Measurements from ENCODE around the gene TTC3. TPM values are rescaled to one million over a fixed set of nuclear protein-coding genes. Genes with fewer than 3 reads are reported as not detected.

Gene TTC3
- total and polyA plus RNA-seq, 9 of the 15 experiments (the other 6 are each of a cell fraction or from before 2014, with no cell fraction given) = 17.5 to 92.0 (median 59.5) TPM

DNA sequence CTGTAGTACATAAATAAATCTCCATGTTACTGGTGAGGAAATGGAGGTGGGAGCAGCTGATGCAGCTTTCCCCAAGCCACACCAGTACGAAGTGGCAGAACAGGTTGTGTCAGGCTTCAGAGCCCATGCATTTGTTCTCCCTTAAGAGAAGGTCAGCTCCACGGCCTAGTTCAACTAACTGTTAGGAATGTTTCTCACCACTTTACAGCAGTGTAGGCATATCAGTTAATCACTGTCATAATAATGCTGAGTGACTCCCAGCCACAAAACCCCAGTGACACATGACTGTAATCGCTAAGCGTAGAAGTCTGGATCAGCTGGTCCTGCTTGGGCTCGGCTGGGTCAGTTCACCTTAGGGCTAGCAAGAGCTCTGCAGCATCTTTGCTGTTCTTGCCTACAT lies 103.7 kb downstream of the TTC3 start:
- Histone ChIP-seq H4K20me1 (replicated peaks; ENCODE audit: control insufficient read depth, insufficient read depth, low read length) (no peaks in the 10 kb centered on the region), H3K27me3 (ENCODE audit: control insufficient read depth in 2 of 2, insufficient read depth in 2 of 2, low read length in 2 of 2) (no peaks in the 10 kb centered on the region), H3K4me2 (ENCODE audit: insufficient read depth, low read length) (no peak overlapping the region), H3K4me1 (replicated peaks in 1 of 2; ENCODE audit: control insufficient read depth in 2 of 2, insufficient read depth in 2 of 2, low read length in 2 of 2) (no peaks in the 10 kb centered on the region), H3K79me2 (ENCODE audit: control insufficient read depth, insufficient read depth, low read length) (no peaks in the 10 kb centered on the region), H3K27ac (ENCODE audit: extremely low read depth, low read depth, low read length) (no peak overlapping the region), H3K9me1 (ENCODE audit: control insufficient read depth, insufficient read depth, low read length) (no peaks in the 10 kb centered on the region), H2AFZ (ENCODE audit: low read depth, low read length) (no peak overlapping the region), H3K4me3 (no peak overlapping the region), H3K9ac (ENCODE audit: insufficient read depth in 1 of 2, low read depth in 2 of 2, low read length in 2 of 2) (no peak overlapping the region), H3K36me3 (ENCODE audit: control insufficient read depth, insufficient read depth, low read length) (peaks cover 71% of the 10 kb centered on the region), H3K9me3 (replicated peaks; ENCODE audit: control insufficient read depth, insufficient read depth, low read depth, low read length) (no peaks in the 10 kb centered on the region)
- in situ Hi-C loops (cut with MboI) (no loop called here), intact Hi-C loops (cut with micrococcal nuclease) (no loop called here)
- WGBS (ENCODE audit: insufficient coverage, low coverage, missing lambda C conversion rate) = 66% methylated on average over 5 of the region's 5 CpGs
- no peak for FAIRE-seq
- CTCF ChIA-PET (ENCODE audit: low intra/inter-chr PET ratio) = no interaction called here
- peak; percentile 60 for ATAC-seq
- no TSS peak for BruUV-seq (replicated peaks)
- peak in 1 of 4 experiments; percentile 16 for DNase-seq (ENCODE audit: extremely low read depth in 1 of 4, low spot score in 3 of 4)
- POLR2A ChIA-PET = interaction anchor here (0.6 to 1.2 kb wide), 2 partner anchors 10 to 23 kb away, joined by 3 read pairs; no protein-coding TSS in a partner anchor
- TF ChIP-seq DDX20 (tag; IDR thresholded peaks at IDR 0.05; ENCODE audit: low read depth) = no peak
- 0 out of 2 replicates have a peak, but pooled peaks have one; percentile 34 for TF ChIP-seq NFE2 (IDR thresholded peaks at IDR 0.05; ENCODE audit: low read depth)
- no peak for TF ChIP-seq SMARCA4 (IDR thresholded peaks at IDR 0.05)
- TF ChIP-seq ZNF507 (tag; conservative IDR thresholded peaks at IDR 0.05) = no peak
- no peak for TF ChIP-seq ZBTB1 (CRISPR knock-in tag; IDR thresholded peaks at IDR 0.05; ENCODE audit: borderline replicate concordance, low read depth)
- TF ChIP-seq HCFC1 (IDR thresholded peaks at IDR 0.05; ENCODE audit: low read depth, low read length) = no peak
- TF ChIP-seq LCOR (CRISPR knock-in tag; IDR thresholded peaks at IDR 0.05) = no peak
- peak; percentile 59 for TF ChIP-seq DACH1 (IDR thresholded peaks at IDR 0.05; ENCODE audit: partially characterized antibody)
- TF ChIP-seq, protein P1, sequence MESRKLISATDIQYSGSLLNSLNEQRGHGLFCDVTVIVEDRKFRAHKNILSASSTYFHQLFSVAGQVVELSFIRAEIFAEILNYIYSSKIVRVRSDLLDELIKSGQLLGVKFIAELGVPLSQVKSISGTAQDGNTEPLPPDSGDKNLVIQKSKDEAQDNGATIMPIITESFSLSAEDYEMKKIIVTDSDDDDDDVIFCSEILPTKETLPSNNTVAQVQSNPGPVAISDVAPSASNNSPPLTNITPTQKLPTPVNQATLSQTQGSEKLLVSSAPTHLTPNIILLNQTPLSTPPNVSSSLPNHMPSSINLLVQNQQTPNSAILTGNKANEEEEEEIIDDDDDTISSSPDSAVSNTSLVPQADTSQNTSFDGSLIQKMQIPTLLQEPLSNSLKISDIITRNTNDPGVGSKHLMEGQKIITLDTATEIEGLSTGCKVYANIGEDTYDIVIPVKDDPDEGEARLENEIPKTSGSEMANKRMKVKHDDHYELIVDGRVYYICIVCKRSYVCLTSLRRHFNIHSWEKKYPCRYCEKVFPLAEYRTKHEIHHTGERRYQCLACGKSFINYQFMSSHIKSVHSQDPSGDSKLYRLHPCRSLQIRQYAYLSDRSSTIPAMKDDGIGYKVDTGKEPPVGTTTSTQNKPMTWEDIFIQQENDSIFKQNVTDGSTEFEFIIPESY (CRISPR knock-in tag; IDR thresholded peaks at IDR 0.05) = peak; percentile 71; the same call in 1 of the 2 replicates
- no peak for TF ChIP-seq SMARCC2 (IDR thresholded peaks at IDR 0.05; ENCODE audit: low read depth)
- no peak for TF ChIP-seq BDP1 (IDR thresholded peaks at IDR 0.05; ENCODE audit: insufficient read depth, insufficient read length)
- TF ChIP-seq MECOM (CRISPR knock-in tag; IDR thresholded peaks at IDR 0.05) = no peak
- TF ChIP-seq SMARCE1 (IDR thresholded peaks at IDR 0.05) = no peak
- TF ChIP-seq KAT2B (IDR thresholded peaks at IDR 0.05; ENCODE audit: low read depth, low read length) = no peak
- TF ChIP-seq ZNF184 (CRISPR knock-in tag; IDR thresholded peaks at IDR 0.05) = no peak
- no peak for TF ChIP-seq CC2D1A (IDR thresholded peaks at IDR 0.05)
- no peak for TF ChIP-seq KAT8 (IDR thresholded peaks at IDR 0.05; ENCODE audit: low read depth)
- no peak for TF ChIP-seq HNRNPUL1 (IDR thresholded peaks at IDR 0.05; ENCODE audit: low read length)
- no peak for TF ChIP-seq BACH1 (tag; IDR thresholded peaks at IDR 0.05)
- TF ChIP-seq, protein P2, sequence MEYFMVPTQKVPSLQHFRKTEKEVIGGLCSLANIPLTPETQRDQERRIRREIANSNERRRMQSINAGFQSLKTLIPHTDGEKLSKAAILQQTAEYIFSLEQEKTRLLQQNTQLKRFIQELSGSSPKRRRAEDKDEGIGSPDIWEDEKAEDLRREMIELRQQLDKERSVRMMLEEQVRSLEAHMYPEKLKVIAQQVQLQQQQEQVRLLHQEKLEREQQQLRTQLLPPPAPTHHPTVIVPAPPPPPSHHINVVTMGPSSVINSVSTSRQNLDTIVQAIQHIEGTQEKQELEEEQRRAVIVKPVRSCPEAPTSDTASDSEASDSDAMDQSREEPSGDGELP (CRISPR knock-in tag; IDR thresholded peaks at IDR 0.05; ENCODE audit: borderline replicate concordance) = peak; percentile 82; the same call in 1 of the 2 replicates
- TF ChIP-seq MEIS2 (IDR thresholded peaks at IDR 0.05; ENCODE audit: partially characterized antibody) = peak; percentile 57
- TF ChIP-seq, protein P3, sequence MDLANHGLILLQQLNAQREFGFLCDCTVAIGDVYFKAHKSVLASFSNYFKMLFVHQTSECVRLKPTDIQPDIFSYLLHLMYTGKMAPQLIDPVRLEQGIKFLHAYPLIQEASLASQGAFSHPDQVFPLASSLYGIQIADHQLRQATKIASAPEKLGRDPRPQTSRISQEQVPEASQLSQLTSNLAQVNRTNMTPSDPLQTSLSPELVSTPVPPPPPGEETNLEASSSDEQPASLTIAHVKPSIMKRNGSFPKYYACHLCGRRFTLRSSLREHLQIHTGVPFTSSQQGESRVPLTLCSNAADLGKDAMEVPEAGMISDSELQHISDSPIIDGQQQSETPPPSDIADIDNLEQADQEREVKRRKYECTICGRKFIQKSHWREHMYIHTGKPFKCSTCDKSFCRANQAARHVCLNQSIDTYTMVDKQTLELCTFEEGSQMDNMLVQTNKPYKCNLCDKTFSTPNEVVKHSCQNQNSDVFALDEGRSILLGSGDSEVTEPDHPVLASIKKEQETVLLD (IDR thresholded peaks at IDR 0.05) = no peak
- no peak for TF ChIP-seq LEF1 (IDR thresholded peaks at IDR 0.05)
